ENCODE measurements around the gene CLIC3. TPM values are rescaled to one million over a fixed set of nuclear protein-coding genes. Genes with fewer than 3 reads are reported as not detected.

CLIC3 gene
- total and polyA plus RNA-seq, 5 donors from 2014 or later, result 0.38 to 4.5 (median 2.2) TPM

GRCh38 chr9:137000177-137000930 is 4.0 kb upstream of the CLIC3 start:
- H3K4me1 Mint-ChIP-seq, result peaks cover 0 to 28% (median 13%) of the 10 kb centered on the region in 4 donors
- no peaks in the 10 kb centered on the region for H3K36me3 Mint-ChIP-seq
- H3K9me3 Mint-ChIP-seq, result no peaks in the 10 kb centered on the region
- Histone ChIP-seq H3K27ac (ENCODE audit: insufficient read depth, low read length, poor library complexity, severe bottlenecking) (no peak overlapping the region), H3K27me3 (ENCODE audit: control insufficient read depth, insufficient read depth, low read length) (no peaks in the 10 kb centered on the region), H3K9me3 (ENCODE audit: control insufficient read depth in 2 of 2, low read length in 2 of 2) (no peaks in the 10 kb centered on the region), H3K36me3 (ENCODE audit: control insufficient read depth, insufficient read depth, low read length) (no peaks in the 10 kb centered on the region), H3K4me3 (ENCODE audit: low read depth, low read length) (peak overlapping the region; percentile 35), H3K4me1 (ENCODE audit: control insufficient read depth, insufficient read depth, low read length, poor library complexity, severe bottlenecking) (peaks cover 38% of the 10 kb centered on the region)
- peak overlapping the region in 3 of 4 donors; percentile 13 to 43 (median 40) for H3K4me3 Mint-ChIP-seq
- ATAC-seq (ENCODE audit: low read depth in 2 of 2), result peak; percentile 27 to 44
- H3K27ac Mint-ChIP-seq, result peak overlapping the region in 2 of 3 donors; percentile 54 to 86
- DNase-seq, result peak in 1 of 3 donors; percentile 73
- H3K27me3 Mint-ChIP-seq, result peaks cover 14% of the 10 kb centered on the region

GRCh38 chr9:136997830-136998234 is 1.5 kb upstream of the CLIC3 start:
- no peaks in the 10 kb centered on the region for H3K27me3 ChIP-seq (ENCODE audit: control insufficient read depth, insufficient read depth, low read length)
- H3K36me3 Mint-ChIP-seq, result no peaks in the 10 kb centered on the region
- H3K27ac Mint-ChIP-seq, result peak overlapping the region; percentile 12 to 69 (median 36)
- ATAC-seq (ENCODE audit: low read depth in 2 of 2), result peak in 1 of 2 donors; percentile 10
- H3K4me1 Mint-ChIP-seq, result peaks cover 0 to 34% (median 16%) of the 10 kb centered on the region in 4 donors
- DNase-seq, result peak in 1 of 3 donors; percentile 53
- no peaks in the 10 kb centered on the region for H3K9me3 Mint-ChIP-seq
- H3K27ac ChIP-seq (ENCODE audit: insufficient read depth, low read length, poor library complexity, severe bottlenecking), result no peak overlapping the region
- H3K4me3 Mint-ChIP-seq, result peak overlapping the region; percentile 43 to 85 (median 70)
- H3K27me3 Mint-ChIP-seq, result peaks cover 14% of the 10 kb centered on the region
- H3K4me1 ChIP-seq (ENCODE audit: control insufficient read depth, insufficient read depth, low read length, poor library complexity, severe bottlenecking), result peaks cover 57% of the 10 kb centered on the region
- H3K4me3 ChIP-seq (ENCODE audit: low read depth, low read length), result no peak overlapping the region
- H3K36me3 ChIP-seq (ENCODE audit: control insufficient read depth, insufficient read depth, low read length), result no peaks in the 10 kb centered on the region
- H3K9me3 ChIP-seq (ENCODE audit: control insufficient read depth in 2 of 2, low read length in 2 of 2), result no peaks in the 10 kb centered on the region

- Histone ChIP-seq H3K36me3 (ENCODE audit: control insufficient read depth, insufficient read depth, low read length) (no peaks in the 10 kb centered on the region), H3K4me1 (ENCODE audit: control insufficient read depth, insufficient read depth, low read length, poor library complexity, severe bottlenecking) (peaks cover 61% of the 10 kb centered on the region), H3K9me3 (ENCODE audit: control insufficient read depth in 2 of 2, low read length in 2 of 2) (no peaks in the 10 kb centered on the region), H3K27ac (ENCODE audit: insufficient read depth, low read length, poor library complexity, severe bottlenecking) (no peak overlapping the region), H3K27me3 (ENCODE audit: control insufficient read depth, insufficient read depth, low read length) (no peaks in the 10 kb centered on the region), H3K4me3 (ENCODE audit: low read depth, low read length) (no peak overlapping the region)
- Mint-ChIP-seq H3K4me3 (peak overlapping the region in 3 of 4 donors; percentile 62 to 85 (median 77)), H3K4me1 (peaks cover 0 to 37% (median 16%) of the 10 kb centered on the region in 4 donors), H3K27me3 (peaks cover 14% of the 10 kb centered on the region), H3K27ac (peak overlapping the region in 1 of 3 donors; percentile 36), H3K36me3 (no peaks in the 10 kb centered on the region), H3K9me3 (no peaks in the 10 kb centered on the region)
- no peak for DNase-seq
- ATAC-seq (ENCODE audit: low read depth in 2 of 2), result no peak
Observed at GRCh38 chr9:136997371-136997770, 1.0 kb upstream of the CLIC3 start.

GRCh38 chr9:136995772-136996311 is 526 bp downstream of the CLIC3 start:
- H3K27me3 ChIP-seq (ENCODE audit: control insufficient read depth, insufficient read depth, low read length), result no peaks in the 10 kb centered on the region
- H3K4me1 Mint-ChIP-seq, result peaks cover 0 to 43% (median 18%) of the 10 kb centered on the region in 4 donors
- no peak overlapping the region for H3K27ac ChIP-seq (ENCODE audit: insufficient read depth, low read length, poor library complexity, severe bottlenecking)
- H3K4me1 ChIP-seq (ENCODE audit: control insufficient read depth, insufficient read depth, low read length, poor library complexity, severe bottlenecking), result peaks cover 63% of the 10 kb centered on the region
- ATAC-seq (ENCODE audit: low read depth in 2 of 2) (no peak), DNase-seq (no peak)
- H3K9me3 Mint-ChIP-seq, result no peaks in the 10 kb centered on the region
- H3K27ac Mint-ChIP-seq, result peak overlapping the region in 1 of 3 donors; percentile 38
- H3K27me3 Mint-ChIP-seq, result peaks cover 14% of the 10 kb centered on the region
- no peaks in the 10 kb centered on the region for H3K36me3 Mint-ChIP-seq
- H3K4me3 Mint-ChIP-seq, result peak overlapping the region; percentile 38 to 51 (median 48)
- no peaks in the 10 kb centered on the region for H3K9me3 ChIP-seq (ENCODE audit: control insufficient read depth in 2 of 2, low read length in 2 of 2)
- H3K4me3 ChIP-seq (ENCODE audit: low read depth, low read length), result no peak overlapping the region
- H3K36me3 ChIP-seq (ENCODE audit: control insufficient read depth, insufficient read depth, low read length), result no peaks in the 10 kb centered on the region

GRCh38 chr9:136995362-136995761 is 1.0 kb downstream of the CLIC3 start:
- Mint-ChIP-seq H3K4me1 (peaks cover 0 to 42% (median 19%) of the 10 kb centered on the region in 4 donors), H3K27me3 (peaks cover 14% of the 10 kb centered on the region), H3K27ac (no peak overlapping the region), H3K9me3 (no peaks in the 10 kb centered on the region), H3K36me3 (no peaks in the 10 kb centered on the region), H3K4me3 (no peak overlapping the region)
- no peak overlapping the region for H3K4me3 ChIP-seq (ENCODE audit: low read depth, low read length)
- peaks cover 59% of the 10 kb centered on the region for H3K4me1 ChIP-seq (ENCODE audit: control insufficient read depth, insufficient read depth, low read length, poor library complexity, severe bottlenecking)
- no peaks in the 10 kb centered on the region for H3K27me3 ChIP-seq (ENCODE audit: control insufficient read depth, insufficient read depth, low read length)
- DNase-seq (no peak), ATAC-seq (ENCODE audit: low read depth in 2 of 2) (no peak)
- H3K27ac ChIP-seq (ENCODE audit: insufficient read depth, low read length, poor library complexity, severe bottlenecking), result no peak overlapping the region
- no peaks in the 10 kb centered on the region for H3K36me3 ChIP-seq (ENCODE audit: control insufficient read depth, insufficient read depth, low read length)
- no peaks in the 10 kb centered on the region for H3K9me3 ChIP-seq (ENCODE audit: control insufficient read depth in 2 of 2, low read length in 2 of 2)

- no peak overlapping the region for H3K4me3 Mint-ChIP-seq
- H3K4me1 Mint-ChIP-seq, result peaks cover 0 to 38% (median 14%) of the 10 kb centered on the region in 4 donors
- H3K27me3 Mint-ChIP-seq, result peaks cover 14% of the 10 kb centered on the region
- Histone ChIP-seq H3K27me3 (ENCODE audit: control insufficient read depth, insufficient read depth, low read length) (no peaks in the 10 kb centered on the region), H3K4me3 (ENCODE audit: low read depth, low read length) (no peak overlapping the region), H3K27ac (ENCODE audit: insufficient read depth, low read length, poor library complexity, severe bottlenecking) (no peak overlapping the region), H3K9me3 (ENCODE audit: control insufficient read depth in 2 of 2, low read length in 2 of 2) (no peaks in the 10 kb centered on the region), H3K4me1 (ENCODE audit: control insufficient read depth, insufficient read depth, low read length, poor library complexity, severe bottlenecking) (peaks cover 53% of the 10 kb centered on the region), H3K36me3 (ENCODE audit: control insufficient read depth, insufficient read depth, low read length) (no peaks in the 10 kb centered on the region)
- H3K9me3 Mint-ChIP-seq, result no peaks in the 10 kb centered on the region
- ATAC-seq (ENCODE audit: low read depth in 2 of 2) (no peak), DNase-seq (no peak)
- no peaks in the 10 kb centered on the region for H3K36me3 Mint-ChIP-seq
- no peak overlapping the region for H3K27ac Mint-ChIP-seq
Observed at GRCh38 chr9:136994888-136995230, 1.5 kb downstream of the CLIC3 start.

- Mint-ChIP-seq H3K36me3 (no peaks in the 10 kb centered on the region), H3K4me1 (peaks cover 0 to 38% (median 14%) of the 10 kb centered on the region in 4 donors), H3K27ac (no peak overlapping the region), H3K27me3 (peaks cover 18% of the 10 kb centered on the region), H3K9me3 (peaks cover 0 to 2% (median 0%) of the 10 kb centered on the region in 7 donors), H3K4me3 (peak overlapping the region in 1 of 4 donors; percentile 89)
- Histone ChIP-seq H3K4me3 (ENCODE audit: low read depth, low read length) (no peak overlapping the region), H3K9me3 (ENCODE audit: control insufficient read depth in 2 of 2, low read length in 2 of 2) (no peaks in the 10 kb centered on the region), H3K27ac (ENCODE audit: insufficient read depth, low read length, poor library complexity, severe bottlenecking) (no peak overlapping the region), H3K4me1 (ENCODE audit: control insufficient read depth, insufficient read depth, low read length, poor library complexity, severe bottlenecking) (peaks cover 52% of the 10 kb centered on the region), H3K27me3 (ENCODE audit: control insufficient read depth, insufficient read depth, low read length) (no peaks in the 10 kb centered on the region), H3K36me3 (ENCODE audit: control insufficient read depth, insufficient read depth, low read length) (no peaks in the 10 kb centered on the region)
- DNase-seq (no peak), ATAC-seq (ENCODE audit: low read depth in 2 of 2) (no peak)
Observed at GRCh38 chr9:136994180-136994887, 2.0 kb downstream of the CLIC3 start.

Data from CD4-positive, CD25-positive, alpha-beta regulatory T cell (primary cell).